ENCODE measurements around the gene SPRING1.
A peak's percentile ranks its signal among the peaks of the same experiment; 100 is the strongest.
"Not testable (repeated sequence)": the region's sequence is repeated elsewhere in the genome, so short reads cannot be mapped to it uniquely, and the experiment has no call there.

Gene SPRING1, protein sequence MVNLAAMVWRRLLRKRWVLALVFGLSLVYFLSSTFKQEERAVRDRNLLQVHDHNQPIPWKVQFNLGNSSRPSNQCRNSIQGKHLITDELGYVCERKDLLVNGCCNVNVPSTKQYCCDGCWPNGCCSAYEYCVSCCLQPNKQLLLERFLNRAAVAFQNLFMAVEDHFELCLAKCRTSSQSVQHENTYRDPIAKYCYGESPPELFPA

DNA sequence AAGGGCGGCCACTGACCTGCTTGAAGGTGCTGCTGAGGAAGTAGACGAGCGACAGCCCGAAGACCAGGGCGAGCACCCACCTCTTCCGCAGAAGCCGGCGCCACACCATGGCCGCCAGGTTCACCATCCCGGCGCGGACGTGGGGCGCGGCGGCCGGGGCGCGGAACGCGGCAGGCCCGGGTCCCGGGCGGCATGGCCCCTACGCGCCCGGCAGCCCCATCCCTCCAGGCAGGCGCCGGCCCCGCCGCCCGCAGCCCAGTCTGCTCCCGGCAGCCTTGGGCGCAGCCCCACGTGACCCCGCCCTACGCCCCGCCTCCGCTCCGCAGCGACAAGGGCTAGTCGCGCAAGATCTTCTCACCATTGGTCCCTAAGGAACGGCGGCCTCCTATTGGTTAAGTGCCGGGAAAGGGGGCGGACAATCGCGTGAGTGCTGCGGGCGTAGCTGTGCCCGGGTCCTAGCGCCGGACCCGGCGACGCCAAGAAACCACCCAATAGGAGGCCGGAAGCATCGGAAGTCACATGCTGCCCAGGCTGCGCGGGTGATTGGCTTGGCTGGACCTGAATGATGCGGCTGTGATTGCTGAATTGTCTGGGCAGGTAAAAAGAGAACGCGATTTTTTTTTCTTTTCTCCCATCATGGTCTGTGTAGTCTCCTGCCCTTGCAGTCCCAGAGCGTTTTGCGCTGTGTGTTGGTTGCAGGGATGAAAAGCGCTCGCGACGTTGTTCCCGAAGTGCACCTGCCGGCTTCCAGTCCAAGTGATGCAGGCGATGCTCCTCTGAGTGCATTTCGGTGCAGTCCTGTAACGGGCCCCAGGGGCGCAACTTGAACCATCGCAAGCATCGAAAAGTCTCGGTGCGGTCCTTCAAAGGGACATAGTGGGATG is at the start of gene SPRING1, which contains the start of gene RNFT2:
SPRING1 (minus strand) TSS at position 296 of the 884 bp plus-strand sequence; CDS start at position 127, 169 bp downstream.
RNFT2 (plus strand) TSS at position 542 of the 884 bp plus-strand sequence. CDS start 2,183 bp downstream, outside the sequence.
- peak; percentile 100 for DNase-seq (ENCODE audit: low read depth, low spot score)

DNA sequence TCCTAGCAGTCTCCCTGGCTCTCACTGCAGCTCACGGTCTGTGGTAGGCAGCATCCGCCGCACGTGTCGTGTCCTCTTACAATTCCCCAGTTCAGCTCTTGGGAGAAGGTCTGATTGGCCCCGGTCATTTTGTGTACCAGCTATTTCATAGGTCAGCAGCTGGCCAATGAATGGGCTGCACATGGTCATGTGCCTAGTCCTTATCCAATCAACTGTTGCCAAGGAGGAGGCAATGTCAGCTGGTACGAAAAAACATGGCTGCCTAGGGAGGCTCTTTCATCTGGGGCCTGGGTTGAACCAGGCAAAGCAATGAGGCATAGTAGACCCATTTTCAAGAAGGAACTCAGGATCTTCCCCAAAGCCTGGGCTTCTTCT is 46.4 kb upstream of the SPRING1 start:
- DNase-seq (ENCODE audit: low read depth, low spot score) = no peak

DNA sequence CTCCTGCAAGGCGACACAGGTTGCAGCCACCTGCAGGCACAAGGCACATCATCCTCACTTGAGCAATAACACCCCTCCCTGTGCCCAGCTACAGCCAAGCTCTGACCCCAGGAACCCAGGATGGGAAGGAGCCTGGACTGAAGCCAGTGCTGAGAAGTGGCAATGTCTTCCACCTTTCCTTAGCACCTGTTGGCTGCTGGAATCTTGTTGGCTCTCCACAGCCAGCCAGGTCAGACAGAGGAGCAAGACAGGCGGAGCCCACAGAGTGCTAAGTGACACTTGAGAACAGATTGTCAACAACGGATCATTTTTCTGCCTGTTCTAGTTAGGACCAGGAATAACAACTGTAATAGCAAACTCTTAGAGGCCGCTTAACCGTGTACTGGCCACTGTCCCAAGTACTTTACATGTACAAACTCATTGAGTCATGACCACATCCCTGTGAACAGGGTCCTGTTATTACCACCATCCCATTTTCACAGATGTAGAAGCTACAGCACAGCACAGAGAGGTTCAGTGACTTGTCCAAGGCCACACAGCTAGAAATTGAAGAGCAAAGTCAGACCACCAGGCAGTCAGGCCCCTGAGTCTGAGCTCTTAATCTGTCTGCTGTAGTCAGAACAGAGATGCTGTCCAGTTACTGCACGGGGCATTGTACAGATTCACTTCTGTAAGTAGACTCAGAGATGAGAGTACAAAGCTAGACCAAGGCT is 45.8 kb upstream of the SPRING1 start:
- no peak for DNase-seq (ENCODE audit: low read depth, low spot score)

DNA sequence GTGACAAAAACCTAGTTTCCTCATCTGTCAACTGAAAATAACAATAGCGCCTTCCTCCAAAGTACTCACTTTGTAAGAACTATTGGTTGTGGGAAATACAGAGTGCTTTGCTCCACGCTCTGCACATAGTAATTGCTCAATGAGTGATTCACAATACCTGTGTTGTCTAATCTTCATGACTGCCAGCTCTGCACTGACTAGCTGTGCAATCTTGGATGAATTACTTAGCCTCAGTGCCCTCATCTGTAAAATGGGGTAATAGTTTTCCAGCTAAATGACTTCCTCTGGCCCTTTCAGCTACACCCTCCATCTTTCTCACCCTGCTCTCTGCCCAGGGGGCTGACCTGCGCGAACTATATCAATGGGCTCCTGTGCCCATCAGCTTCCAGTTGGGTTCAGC is 43.1 kb upstream of the SPRING1 start:
- no peak for DNase-seq (ENCODE audit: low read depth, low spot score)

DNA sequence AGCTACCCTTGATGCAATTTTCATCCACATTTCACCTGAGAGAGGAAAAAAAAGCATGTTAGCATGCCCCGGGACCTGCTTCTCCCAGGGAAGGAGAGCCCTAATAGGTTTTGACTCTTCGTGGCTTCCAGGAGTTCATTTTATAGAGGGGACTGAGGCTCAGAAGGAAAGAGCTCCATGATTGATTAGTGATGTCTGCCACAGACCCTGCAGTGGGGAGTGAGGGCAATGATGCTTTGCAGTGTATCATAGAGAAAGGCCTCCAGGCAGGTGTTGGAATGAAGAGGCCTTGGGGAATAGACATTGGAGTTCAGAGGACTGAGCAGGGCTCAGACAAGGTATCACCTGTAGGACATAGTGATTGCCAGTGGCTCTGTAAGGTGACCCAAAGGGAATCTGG is 41.7 kb upstream of the SPRING1 start:
- no peak for DNase-seq (ENCODE audit: low read depth, low spot score)

DNA sequence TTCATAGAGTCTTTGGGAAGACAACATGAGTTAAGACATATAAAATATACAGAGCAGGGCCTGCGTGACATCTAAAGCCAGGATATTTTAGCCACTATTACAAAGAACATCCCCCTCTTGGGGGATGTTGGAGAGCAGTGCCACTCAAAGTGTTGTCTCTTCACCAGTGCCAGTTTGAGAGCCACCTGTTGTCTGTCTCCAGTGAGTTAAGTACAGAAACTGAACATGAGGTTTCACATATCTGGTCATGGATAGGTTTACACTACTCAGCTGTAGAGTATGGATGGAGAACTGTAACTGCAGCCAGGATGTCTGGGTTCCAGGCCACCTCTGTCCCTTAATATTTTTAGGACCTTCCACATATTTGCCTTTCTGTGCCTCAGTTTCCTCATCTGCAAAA is 39.4 kb upstream of the SPRING1 start:
- DNase-seq (ENCODE audit: low read depth, low spot score) = no peak

DNA sequence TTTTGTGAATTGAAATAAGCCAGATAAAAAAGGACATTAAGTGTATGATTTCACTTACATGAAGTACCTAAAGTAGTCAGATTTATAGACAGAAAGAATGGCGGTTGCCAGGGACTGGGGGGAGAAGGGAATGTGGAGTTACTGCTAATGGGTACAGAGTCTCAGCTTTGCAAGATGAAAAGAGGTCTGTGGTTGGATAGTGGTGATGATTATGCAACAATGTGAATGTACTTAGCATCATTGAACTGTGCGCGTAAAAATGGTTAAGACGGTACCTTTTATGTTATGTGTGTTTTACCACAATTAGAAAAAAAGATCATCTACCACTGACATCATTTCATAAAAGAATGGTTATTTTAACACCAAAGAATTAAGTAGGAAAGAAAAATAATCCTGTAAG is 36.2 kb upstream of the SPRING1 start:
- no peak for DNase-seq (ENCODE audit: low read depth, low spot score)

DNA sequence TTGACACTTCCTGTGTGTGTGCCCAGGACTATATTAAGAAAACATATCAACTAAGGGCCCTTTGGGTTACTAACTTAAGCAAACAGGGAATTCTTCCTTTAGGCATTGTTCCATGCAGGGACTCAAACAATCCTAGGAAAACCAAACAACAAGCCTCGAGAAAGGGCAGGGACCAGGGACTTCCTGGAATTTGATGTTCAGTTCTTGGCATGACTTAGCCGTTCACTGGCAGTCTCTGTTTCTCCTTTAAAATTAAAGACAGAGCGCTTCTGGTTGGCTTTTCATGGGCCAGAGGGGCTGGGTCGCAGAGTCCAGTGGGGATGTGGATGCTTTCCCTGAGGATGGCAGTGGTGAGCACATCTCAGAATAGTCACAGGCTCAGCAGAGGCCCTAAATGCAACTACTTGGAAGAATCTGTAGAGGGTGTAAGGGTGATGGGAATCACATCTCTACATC is 35.4 kb upstream of the SPRING1 start:
- no peak for DNase-seq (ENCODE audit: low read depth, low spot score)

DNA sequence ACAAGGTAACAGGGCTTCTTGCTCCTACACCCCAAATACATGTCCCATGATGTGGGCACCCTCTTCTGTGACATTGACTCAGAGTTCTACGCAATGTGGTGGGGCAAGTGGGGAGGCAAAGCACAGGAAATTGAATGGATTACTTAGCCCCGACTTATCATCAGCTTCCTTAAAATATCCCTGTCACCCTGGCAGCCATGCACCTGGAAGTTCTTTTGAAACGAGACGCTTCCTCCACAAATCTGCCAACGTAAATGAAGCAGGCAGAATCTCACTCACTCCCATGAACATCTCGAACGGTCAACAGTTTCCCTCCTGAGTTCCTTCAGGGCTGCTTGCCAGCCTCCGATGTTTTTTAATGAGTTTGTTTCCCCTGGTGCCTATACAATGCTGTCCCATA is 33.8 kb upstream of the SPRING1 start:
- DNase-seq (ENCODE audit: low read depth, low spot score) = no peak

DNA sequence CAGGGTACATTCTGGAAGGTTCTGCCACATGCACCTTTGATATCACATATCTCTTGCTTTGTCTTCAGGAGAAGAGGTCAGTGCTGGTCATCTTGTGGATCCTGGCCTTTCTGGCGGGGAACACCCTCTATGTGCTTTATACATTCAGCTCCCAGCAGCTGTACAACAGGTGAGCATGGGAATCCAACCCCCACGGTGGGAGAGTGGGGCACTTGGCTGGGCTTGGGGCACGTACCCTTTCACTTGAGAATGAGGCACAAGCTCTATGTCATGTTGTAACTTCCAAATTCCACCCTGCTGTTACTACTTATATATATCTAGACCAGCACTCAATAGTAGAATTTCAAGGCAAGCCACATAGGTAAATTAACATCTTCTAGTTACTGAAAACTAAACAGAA is 28.9 kb upstream of the SPRING1 start:
- no peak for DNase-seq (ENCODE audit: low read depth, low spot score)

DNA sequence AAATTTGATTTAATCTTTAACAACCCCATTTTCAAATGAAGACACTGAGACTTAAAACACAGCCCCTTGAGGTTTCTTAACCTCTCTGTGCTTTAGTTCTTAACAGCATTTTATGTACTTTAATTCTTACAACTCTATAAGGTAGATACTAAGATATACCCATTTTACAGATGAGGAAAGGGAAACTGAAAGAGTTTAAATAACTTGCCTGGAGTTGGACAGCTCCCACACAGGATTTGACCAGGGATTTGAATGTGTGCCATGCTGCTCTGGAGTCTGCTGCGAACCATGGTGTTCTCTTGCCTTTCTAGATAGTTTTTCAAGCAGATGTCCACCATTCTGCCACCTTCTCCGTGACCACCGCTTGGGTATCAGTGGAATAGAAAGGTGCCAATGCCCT is 28.4 kb upstream of the SPRING1 start:
- DNase-seq (ENCODE audit: low read depth, low spot score) = no peak

DNA sequence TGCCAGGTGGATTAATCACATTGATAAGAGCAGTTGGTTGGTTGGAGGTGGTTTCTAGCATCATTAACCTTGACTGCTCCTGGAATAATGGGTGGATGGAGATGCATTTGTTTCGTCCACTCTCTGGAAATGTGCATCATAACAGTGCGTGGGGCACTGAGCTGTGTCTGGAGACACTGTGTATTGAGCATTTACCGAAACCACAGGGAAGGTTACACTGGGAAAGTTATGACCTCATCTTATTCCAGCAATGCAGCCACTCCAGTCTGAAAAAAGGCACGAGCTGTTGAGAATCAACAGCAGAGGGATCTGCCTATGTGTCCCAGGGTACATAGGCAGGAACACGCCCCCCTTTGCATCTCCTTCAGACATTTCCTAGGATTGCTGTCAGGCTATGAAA is 27.4 kb upstream of the SPRING1 start:
- peak; percentile 55 for DNase-seq (ENCODE audit: low read depth, low spot score)

DNA sequence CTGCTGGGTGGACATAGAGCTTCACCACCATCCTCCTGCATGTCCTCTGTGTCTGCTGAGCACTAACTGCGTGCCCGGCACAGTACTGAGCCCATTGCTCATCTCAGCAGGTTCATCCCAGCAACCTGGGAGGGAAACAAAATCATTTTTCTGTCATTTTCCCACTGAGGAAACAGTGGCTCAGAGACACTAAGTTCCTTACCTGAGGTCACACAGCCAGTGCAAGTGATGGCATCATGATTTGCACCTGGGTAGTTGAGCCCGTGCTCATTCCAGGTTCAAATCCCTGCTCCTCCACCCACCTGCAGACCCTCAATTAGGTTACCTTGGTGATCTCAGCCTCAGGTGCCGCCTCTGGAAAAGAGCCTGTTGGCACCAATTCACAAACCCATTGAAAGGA is 23.6 kb upstream of the SPRING1 start:
- DNase-seq (ENCODE audit: low read depth, low spot score) = no peak

DNA sequence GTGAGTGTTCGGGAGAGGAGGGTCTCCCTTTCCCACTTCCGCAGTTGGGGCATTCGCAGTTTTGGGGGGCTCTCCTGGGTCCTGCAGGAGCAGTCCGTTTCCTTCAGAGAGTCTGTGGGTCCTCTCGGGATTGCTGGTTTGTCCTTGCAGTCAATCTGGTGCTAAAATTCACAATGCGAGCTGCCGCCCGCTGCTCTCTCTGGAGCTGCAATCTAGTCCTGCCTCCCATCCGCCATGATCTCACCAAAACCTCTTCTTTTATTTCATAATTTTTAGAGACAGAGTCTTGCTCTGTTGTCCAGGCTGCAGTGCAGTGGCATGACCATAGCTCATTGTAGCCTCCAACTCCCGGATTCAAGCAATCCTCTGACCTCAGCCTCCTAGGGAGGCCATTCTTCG is 22.8 kb upstream of the SPRING1 start:
- no peak for DNase-seq (ENCODE audit: low read depth, low spot score)

DNA sequence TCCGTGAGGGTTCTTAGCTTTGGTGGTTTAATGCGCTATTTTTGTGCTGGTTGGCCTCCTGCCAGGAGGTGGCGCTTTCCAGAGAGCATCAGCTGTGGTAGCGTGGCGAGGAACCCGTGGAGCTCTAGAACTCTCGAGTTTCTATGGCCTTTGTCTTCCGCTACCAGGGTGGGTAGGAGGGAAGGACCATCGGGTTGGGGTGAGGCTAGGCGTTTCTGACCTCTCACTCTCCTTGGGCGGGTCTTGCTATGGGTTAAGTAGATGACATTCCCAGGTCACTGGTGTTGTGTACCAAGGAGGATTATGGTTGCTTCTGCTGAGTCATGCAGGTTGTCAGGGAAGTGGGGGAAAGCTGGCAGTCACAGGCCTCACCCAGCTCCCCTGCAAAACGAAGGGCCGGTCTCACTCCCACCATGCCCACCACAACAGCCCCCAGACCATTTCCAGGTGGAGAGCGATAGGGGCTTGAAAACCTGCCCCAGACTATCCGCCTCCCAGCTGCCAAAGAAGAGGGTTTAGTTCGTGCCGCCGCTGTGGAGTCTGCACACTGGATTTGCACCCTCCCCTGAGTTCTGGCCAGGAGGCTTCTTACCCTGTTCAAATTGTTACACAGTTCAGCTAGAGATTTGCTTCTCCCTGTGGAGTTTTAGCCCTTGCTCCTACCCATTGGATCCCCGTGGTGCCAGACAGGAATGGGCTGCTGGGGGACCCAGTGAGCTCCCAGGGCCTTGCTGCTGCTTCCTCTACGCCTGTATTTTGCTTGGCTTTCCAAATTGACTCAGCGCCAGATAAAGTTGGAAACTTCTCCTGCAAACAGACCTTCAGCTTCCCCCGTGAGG is 22.1 kb upstream of the SPRING1 start:
- DNase-seq (ENCODE audit: low read depth, low spot score) = peak; percentile 31

DNA sequence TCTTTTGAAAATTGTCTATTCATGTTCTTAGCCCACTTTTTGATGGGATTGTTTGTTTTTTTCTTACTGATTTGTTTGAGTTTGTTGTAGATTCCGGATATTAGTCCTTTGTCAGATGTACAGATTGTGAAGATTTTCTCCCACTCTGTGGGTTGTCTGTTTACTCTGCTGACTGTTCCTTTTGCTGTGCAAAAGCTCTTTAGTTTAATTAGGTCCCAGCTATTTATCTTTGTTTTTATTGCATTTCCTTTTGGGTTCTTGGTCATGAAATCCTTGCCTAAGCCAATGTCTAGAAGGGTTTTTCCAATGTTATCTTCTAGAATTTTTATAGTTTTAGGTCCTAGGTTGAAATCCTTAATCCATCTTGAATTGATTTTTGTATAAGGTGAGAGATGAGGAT is 16.9 kb upstream of the SPRING1 start:
- DNase-seq (ENCODE audit: low read depth, low spot score) = not testable (repeated sequence)

DNA sequence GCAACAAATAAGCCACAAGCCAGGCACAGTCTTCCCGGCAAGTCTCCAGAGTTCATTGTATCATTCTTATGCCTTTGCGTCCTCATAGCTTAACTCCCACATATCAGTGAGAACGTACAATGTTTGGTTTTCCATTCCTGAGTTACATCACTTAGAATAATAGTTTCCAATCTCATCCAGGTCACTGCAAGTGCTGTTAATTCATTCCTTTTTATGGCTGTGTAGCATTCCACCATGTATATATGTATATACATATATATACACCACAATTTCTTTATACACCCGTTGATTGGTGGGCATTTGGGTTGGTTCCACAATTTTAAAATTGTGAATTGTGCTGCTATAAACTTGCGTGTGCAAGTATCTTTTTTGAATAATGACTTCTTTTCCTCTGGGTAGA is 16.2 kb upstream of the SPRING1 start:
- DNase-seq (ENCODE audit: low read depth, low spot score) = not testable (repeated sequence)

DNA sequence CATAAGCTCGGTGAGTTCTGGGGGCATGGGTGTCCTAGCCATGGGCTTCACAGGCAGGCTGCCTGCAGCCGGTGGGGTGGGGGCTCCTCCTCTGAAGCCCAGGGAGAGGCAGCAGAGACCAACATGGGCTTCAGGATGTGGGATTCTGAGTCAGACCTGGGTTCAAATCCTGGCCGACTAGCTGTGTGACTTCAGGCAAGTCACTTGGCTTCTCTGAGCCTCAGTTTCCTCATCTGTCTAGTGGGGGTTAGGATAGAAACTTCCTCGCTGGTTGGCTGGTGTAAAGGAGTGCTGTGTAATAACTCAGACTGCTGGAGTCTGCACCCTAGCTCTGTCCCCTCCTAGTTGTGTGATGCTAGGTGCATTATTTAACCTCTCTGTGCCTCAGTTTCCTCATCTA is 12.4 kb upstream of the SPRING1 start:
- DNase-seq (ENCODE audit: low read depth, low spot score) = no peak

DNA sequence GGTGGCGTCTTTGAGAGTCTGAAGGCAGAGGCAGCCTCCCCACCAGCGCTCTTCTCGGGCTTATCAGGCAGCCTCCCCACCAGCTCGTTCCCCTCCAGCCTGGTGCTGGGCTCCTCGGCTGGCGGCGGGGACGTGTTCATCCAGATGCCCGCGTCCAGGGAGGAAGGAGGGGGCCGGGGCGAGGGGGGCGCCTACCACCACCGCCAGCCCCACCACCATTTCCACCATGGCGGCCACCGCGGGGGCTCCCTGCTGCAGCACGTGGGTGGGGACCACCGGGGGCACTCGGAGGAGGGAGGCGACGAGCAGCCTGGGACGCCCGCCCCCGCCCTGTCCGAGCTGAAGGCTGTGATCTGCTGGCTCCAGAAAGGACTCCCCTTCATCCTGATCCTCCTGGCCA is 12.0 kb upstream of the SPRING1 start:
- no peak for DNase-seq (ENCODE audit: low read depth, low spot score)

DNA sequence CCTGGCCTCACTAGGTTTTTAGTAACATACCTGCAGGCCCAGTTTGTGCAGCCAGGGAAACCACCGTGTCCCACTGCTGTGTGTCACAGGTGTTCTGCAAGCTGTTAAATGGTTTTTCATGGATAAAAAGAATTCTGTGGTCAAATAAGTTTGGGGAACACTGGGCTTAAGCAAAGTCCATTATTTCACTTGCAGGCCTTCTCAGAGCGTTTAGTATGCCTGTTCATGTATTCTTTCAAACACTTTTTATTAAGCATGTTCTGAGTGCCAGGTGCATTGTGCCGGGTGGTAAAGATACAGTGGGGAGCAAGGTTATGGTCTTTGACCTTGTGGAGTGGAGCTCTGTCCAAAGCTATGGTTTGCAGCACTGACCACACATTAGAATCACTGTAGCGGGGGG is 7.7 kb upstream of the SPRING1 start:
- no peak for DNase-seq (ENCODE audit: low read depth, low spot score)

DNA sequence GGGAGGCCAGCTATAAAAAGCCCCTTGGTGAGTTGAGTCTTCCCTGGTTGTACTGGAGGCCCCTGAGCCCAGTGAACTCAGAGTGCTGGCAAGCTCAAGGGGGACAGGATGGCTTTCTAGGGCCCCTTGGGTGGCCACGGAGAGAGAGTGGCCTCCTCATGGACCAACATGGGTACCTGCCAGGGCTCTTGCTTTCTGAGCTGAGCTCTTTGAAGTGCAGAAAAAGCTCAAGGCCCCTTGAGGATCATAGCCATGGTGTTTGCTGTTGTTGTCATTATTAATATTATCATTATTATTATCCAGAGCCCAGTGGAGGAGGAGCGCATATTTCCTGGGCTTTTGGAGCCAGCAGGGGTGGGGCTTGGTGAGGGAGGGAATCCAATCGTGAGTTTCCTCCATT is 6.9 kb upstream of the SPRING1 start:
- DNase-seq (ENCODE audit: low read depth, low spot score) = no peak

All from astrocyte of the hippocampus (primary cell).